ENCODE measurements around the gene ZBTB48.
A peak's percentile ranks its signal among the peaks of the same experiment; 100 is the strongest.
"Not testable (repeated sequence)": the region's sequence is repeated elsewhere in the genome, so short reads cannot be mapped to it uniquely, and the experiment has no call there.

Gene ZBTB48

GRCh38 chr1:6547301-6547700 lies 32.5 kb upstream of the ZBTB48 start:
- peaks cover 8% of the 10 kb centered on the region for H3K79me2 ChIP-seq (ENCODE audit: control insufficient read depth, insufficient read depth, low read length, unreplicated experiment)
- 0 out of 2 replicates have a peak overlapping the region, but pooled peaks have one; percentile 84 for H3K27ac ChIP-seq (ENCODE audit: low read depth, low read length)
- peaks cover 22% of the 10 kb centered on the region for H3K36me3 ChIP-seq (ENCODE audit: insufficient read depth, low read length)

GRCh38 chr1:6554031-6554906 lies 25.5 kb upstream of the ZBTB48 start, which contains the start of gene NOL9:
Gene NOL9, minus strand, starts transcription at chr1:6554513. Its CDS starts 11 bp downstream, at chr1:6554502.
- H3K4me3 ChIP-seq (ENCODE audit: low read depth, low read length) = peak within 1 kb of the TSS; percentile 93
- H3K27ac ChIP-seq (ENCODE audit: low read depth, low read length) = no peak within 1 kb of the TSS
- peaks cover 5% of the 10 kb centered on the region; the same call in 1 of the 2 replicates for H3K36me3 ChIP-seq (ENCODE audit: insufficient read depth, low read length)
- peak within 1 kb of the TSS; percentile 55 for H2AFZ ChIP-seq (ENCODE audit: low read length, unreplicated experiment)
- peaks cover 26% of the 10 kb centered on the region for H3K79me2 ChIP-seq (ENCODE audit: control insufficient read depth, insufficient read depth, low read length, unreplicated experiment)
- no peaks in the 10 kb centered on the region for H3K27me3 ChIP-seq (ENCODE audit: insufficient read depth, low read length)
- peaks cover 10% of the 10 kb centered on the region for H3K4me1 ChIP-seq (ENCODE audit: control insufficient read depth, insufficient read depth, low read length, unreplicated experiment)

More at GRCh38 chr1:6547301-6547700, 32.5 kb upstream of the ZBTB48 start:
- Histone ChIP-seq H3K4me3 (ENCODE audit: low read depth, low read length) (no peak overlapping the region), H3K4me1 (ENCODE audit: control insufficient read depth, insufficient read depth, low read length, unreplicated experiment) (peaks cover 32% of the 10 kb centered on the region), H3K27me3 (ENCODE audit: insufficient read depth, low read length) (no peaks in the 10 kb centered on the region), H2AFZ (ENCODE audit: low read length, unreplicated experiment) (no peak overlapping the region)

GRCh38 chr1:6554907-6555778 lies 24.7 kb upstream of the ZBTB48 start, which contains the start of gene TAS1R1:
Gene TAS1R1, plus strand, starts transcription at chr1:6555307. Its CDS starts 67 bp downstream, at chr1:6555374.
- Histone ChIP-seq H3K36me3 (ENCODE audit: insufficient read depth, low read length) (no peaks in the 10 kb centered on the region), H3K79me2 (ENCODE audit: control insufficient read depth, insufficient read depth, low read length, unreplicated experiment) (peaks cover 24% of the 10 kb centered on the region), H3K4me3 (ENCODE audit: low read depth, low read length) (peak within 1 kb of the TSS; percentile 93), H3K27ac (ENCODE audit: low read depth, low read length) (no peak within 1 kb of the TSS), H3K27me3 (ENCODE audit: insufficient read depth, low read length) (no peaks in the 10 kb centered on the region), H2AFZ (ENCODE audit: low read length, unreplicated experiment) (peak within 1 kb of the TSS; percentile 55), H3K4me1 (ENCODE audit: control insufficient read depth, insufficient read depth, low read length, unreplicated experiment) (peaks cover 10% of the 10 kb centered on the region)

- H3K4me1 ChIP-seq (ENCODE audit: control insufficient read depth, insufficient read depth, low read length, unreplicated experiment) = peaks cover 10% of the 10 kb centered on the region
- no peak overlapping the region for H2AFZ ChIP-seq (ENCODE audit: low read length, unreplicated experiment)
- no peak overlapping the region for H3K4me3 ChIP-seq (ENCODE audit: low read depth, low read length)
- peaks cover 4% of the 10 kb centered on the region for H3K27me3 ChIP-seq (ENCODE audit: insufficient read depth, low read length)
- H3K36me3 ChIP-seq (ENCODE audit: insufficient read depth, low read length) = no peaks in the 10 kb centered on the region
- H3K27ac ChIP-seq (ENCODE audit: low read depth, low read length) = no peak overlapping the region
- H3K79me2 ChIP-seq (ENCODE audit: control insufficient read depth, insufficient read depth, low read length, unreplicated experiment) = peaks cover 17% of the 10 kb centered on the region
Observed at GRCh38 chr1:6557597-6557996, 22.2 kb upstream of the ZBTB48 start.

- H3K27ac ChIP-seq (ENCODE audit: low read depth, low read length); H3K79me2 ChIP-seq (ENCODE audit: control insufficient read depth, insufficient read depth, low read length, unreplicated experiment); H3K4me1 ChIP-seq (ENCODE audit: control insufficient read depth, insufficient read depth, low read length, unreplicated experiment); H3K4me3 ChIP-seq (ENCODE audit: low read depth, low read length); H2AFZ ChIP-seq (ENCODE audit: low read length, unreplicated experiment); H3K36me3 ChIP-seq (ENCODE audit: insufficient read depth, low read length): not testable (repeated sequence)
- H3K27me3 ChIP-seq (ENCODE audit: insufficient read depth, low read length) = peaks cover 20% of the 10 kb centered on the region
Observed at GRCh38 chr1:6559161-6559560, 20.6 kb upstream of the ZBTB48 start.

- Histone ChIP-seq H3K4me3 (ENCODE audit: low read depth, low read length) (no peak overlapping the region), H3K27me3 (ENCODE audit: insufficient read depth, low read length) (peaks cover 31% of the 10 kb centered on the region), H3K4me1 (ENCODE audit: control insufficient read depth, insufficient read depth, low read length, unreplicated experiment) (peaks cover under 1% of the 10 kb centered on the region), H3K27ac (ENCODE audit: low read depth, low read length) (no peak overlapping the region), H3K36me3 (ENCODE audit: insufficient read depth, low read length) (no peaks in the 10 kb centered on the region), H2AFZ (ENCODE audit: low read length, unreplicated experiment) (no peak overlapping the region), H3K79me2 (ENCODE audit: control insufficient read depth, insufficient read depth, low read length, unreplicated experiment) (no peaks in the 10 kb centered on the region)
Observed at GRCh38 chr1:6560267-6560666, 19.5 kb upstream of the ZBTB48 start.

GRCh38 chr1:6569033-6569432 lies 10.8 kb upstream of the ZBTB48 start:
- H3K36me3 ChIP-seq (ENCODE audit: insufficient read depth, low read length) = no peaks in the 10 kb centered on the region
- H3K27me3 ChIP-seq (ENCODE audit: insufficient read depth, low read length) = peaks cover 23% of the 10 kb centered on the region; the same call in 1 of the 2 replicates
- no peak overlapping the region for H2AFZ ChIP-seq (ENCODE audit: low read length, unreplicated experiment)

GRCh38 chr1:6570100-6570499 lies 9.7 kb upstream of the ZBTB48 start:
- no peak overlapping the region for H3K27ac ChIP-seq (ENCODE audit: low read depth, low read length)
- no peaks in the 10 kb centered on the region for H3K79me2 ChIP-seq (ENCODE audit: control insufficient read depth, insufficient read depth, low read length, unreplicated experiment)
- no peaks in the 10 kb centered on the region for H3K36me3 ChIP-seq (ENCODE audit: insufficient read depth, low read length)
- H2AFZ ChIP-seq (ENCODE audit: low read length, unreplicated experiment) = no peak overlapping the region
- no peak overlapping the region for H3K4me3 ChIP-seq (ENCODE audit: low read depth, low read length)
- peaks cover 12% of the 10 kb centered on the region; the same call in 1 of the 2 replicates for H3K27me3 ChIP-seq (ENCODE audit: insufficient read depth, low read length)
- no peaks in the 10 kb centered on the region for H3K4me1 ChIP-seq (ENCODE audit: control insufficient read depth, insufficient read depth, low read length, unreplicated experiment)

More at GRCh38 chr1:6569033-6569432, 10.8 kb upstream of the ZBTB48 start:
- Histone ChIP-seq H3K4me1 (ENCODE audit: control insufficient read depth, insufficient read depth, low read length, unreplicated experiment) (no peaks in the 10 kb centered on the region), H3K27ac (ENCODE audit: low read depth, low read length) (no peak overlapping the region), H3K79me2 (ENCODE audit: control insufficient read depth, insufficient read depth, low read length, unreplicated experiment) (no peaks in the 10 kb centered on the region), H3K4me3 (ENCODE audit: low read depth, low read length) (no peak overlapping the region)

- no peak overlapping the region for H3K4me3 ChIP-seq (ENCODE audit: low read depth, low read length)
- H3K36me3 ChIP-seq (ENCODE audit: insufficient read depth, low read length) = no peaks in the 10 kb centered on the region
- H3K4me1 ChIP-seq (ENCODE audit: control insufficient read depth, insufficient read depth, low read length, unreplicated experiment) = no peaks in the 10 kb centered on the region
- no peaks in the 10 kb centered on the region for H3K79me2 ChIP-seq (ENCODE audit: control insufficient read depth, insufficient read depth, low read length, unreplicated experiment)
- H3K27me3 ChIP-seq (ENCODE audit: insufficient read depth, low read length) = peaks cover 3% of the 10 kb centered on the region; the same call in 1 of the 2 replicates
- no peak overlapping the region for H2AFZ ChIP-seq (ENCODE audit: low read length, unreplicated experiment)
- H3K27ac ChIP-seq (ENCODE audit: low read depth, low read length) = no peak overlapping the region
Observed at GRCh38 chr1:6570987-6571386, 8.8 kb upstream of the ZBTB48 start.

- Histone ChIP-seq H3K27me3 (ENCODE audit: insufficient read depth, low read length) (no peaks in the 10 kb centered on the region), H3K4me1 (ENCODE audit: control insufficient read depth, insufficient read depth, low read length, unreplicated experiment) (peaks cover 2% of the 10 kb centered on the region), H3K36me3 (ENCODE audit: insufficient read depth, low read length) (no peaks in the 10 kb centered on the region), H3K27ac (ENCODE audit: low read depth, low read length) (no peak overlapping the region), H3K4me3 (ENCODE audit: low read depth, low read length) (no peak overlapping the region), H3K79me2 (ENCODE audit: control insufficient read depth, insufficient read depth, low read length, unreplicated experiment) (no peaks in the 10 kb centered on the region), H2AFZ (ENCODE audit: low read length, unreplicated experiment) (no peak overlapping the region)
Observed at GRCh38 chr1:6572653-6573383, 7.0 kb upstream of the ZBTB48 start.

Data from ACC112 (cell line).